Measurements from ENCODE around the gene ERP29.
A peak's percentile ranks its signal among the peaks of the same experiment; 100 is the strongest.
"Not testable (repeated sequence)": the region's sequence is repeated elsewhere in the genome, so short reads cannot be mapped to it uniquely, and the experiment has no call there.

Gene ERP29

GRCh38 chr12:112005419-112006395 lies 7.5 kb upstream of the ERP29 start:
- DNase-seq: no peak

GRCh38 chr12:112007945-112008344 lies 5.3 kb upstream of the ERP29 start:
- no peak for DNase-seq

GRCh38 chr12:112008918-112009317 lies 4.3 kb upstream of the ERP29 start:
- DNase-seq: no peak

- not testable (repeated sequence) for DNase-seq
Observed at GRCh38 chr12:112009596-112009995, 3.6 kb upstream of the ERP29 start.

- no peak for DNase-seq
Observed at GRCh38 chr12:112010415-112011344, 2.5 kb upstream of the ERP29 start.

GRCh38 chr12:112011685-112012084 lies 1.5 kb upstream of the ERP29 start:
- no peak for DNase-seq

GRCh38 chr12:112013601-112014402 lies 576 bp downstream of the ERP29 start:
- peak; percentile 73 for DNase-seq

GRCh38 chr12:112015938-112016337 lies 2.7 kb downstream of the ERP29 start:
- no peak for DNase-seq

GRCh38 chr12:112017041-112017440 lies 3.8 kb downstream of the ERP29 start:
- no peak for DNase-seq

GRCh38 chr12:112018571-112019237 lies 5.5 kb downstream of the ERP29 start:
- no peak for DNase-seq

GRCh38 chr12:112020947-112021457 lies 7.8 kb downstream of the ERP29 start:
- no peak for DNase-seq

GRCh38 chr12:112022241-112023016 lies 9.2 kb downstream of the ERP29 start:
- DNase-seq: no peak

- DNase-seq: no peak
Observed at GRCh38 chr12:112023759-112024396, 10.7 kb downstream of the ERP29 start.

- no peak for DNase-seq
Observed at GRCh38 chr12:112025808-112026375, 12.7 kb downstream of the ERP29 start.

- DNase-seq: no peak
Observed at GRCh38 chr12:112029301-112029700, 16.1 kb downstream of the ERP29 start.

GRCh38 chr12:112031472-112031871 lies 18.2 kb downstream of the ERP29 start:
- no peak for DNase-seq

- DNase-seq: no peak
Observed at GRCh38 chr12:112032292-112032691, 19.1 kb downstream of the ERP29 start.

GRCh38 chr12:112035219-112035785 lies 22.1 kb downstream of the ERP29 start:
- no peak for DNase-seq

GRCh38 chr12:112036614-112037013 lies 23.4 kb downstream of the ERP29 start:
- DNase-seq: not testable (repeated sequence)

- DNase-seq: no peak
Observed at GRCh38 chr12:112046003-112046402, 32.8 kb downstream of the ERP29 start.

All from DMS79 (cell line).